HepG2 (cell line): ENCODE data around the gene ATR. TPM values are rescaled to one million over a fixed set of nuclear protein-coding genes. Genes with fewer than 3 reads are reported as not detected.

Source experiments
- CC2D1A ChIP-seq: sonication (generic); formaldehyde crosslinking; IDR thresholded peaks from 2 replicates; pipeline ENCODE4 v1.8.1; 2023; ENCODE audit warnings: mild to moderate bottlenecking, missing genetic modification reagents
- CHCHD3 ChIP-seq: sonication (generic); formaldehyde crosslinking; IDR thresholded peaks from 2 replicates; pipeline ENCODE4 v1.8.0; 2022; ENCODE audit warnings: mild to moderate bottlenecking, missing genetic modification reagents, moderate library complexity
- CHD2 ChIP-seq: IDR thresholded peaks from 2 replicates; pipeline ENCODE4 v1.6.1; 2011; ENCODE audit warnings: low read depth, low read length, improper control_type of control experiment
- EED ChIP-seq: sonication (generic); formaldehyde crosslinking; IDR thresholded peaks from 2 replicates; pipeline ENCODE4 v1.5.0; 2020; ENCODE audit warnings: mild to moderate bottlenecking, missing genetic modification reagents
- EP300 ChIP-seq, 3 experiments: sonication (generic) in 1 of 3; formaldehyde crosslinking in 1 of 3; IDR thresholded peaks; 2 replicates each; pipeline versions ENCODE4 v1.5.1 to v1.6.1; 2011 to 2020; ENCODE audit warnings: low read depth in 2 of 3, low read length in 2 of 3, borderline replicate concordance in 1 of 3, improper control_type of control experiment in 1 of 3, mild to moderate bottlenecking in 1 of 3, missing genetic modification reagents in 1 of 3, moderate library complexity in 1 of 3
- GPN1 ChIP-seq: sonication (generic); formaldehyde crosslinking; IDR thresholded peaks from 2 replicates; pipeline ENCODE4 v1.5.1; 2020; ENCODE audit warnings: missing genetic modification reagents, borderline replicate concordance
- MYC ChIP-seq: sonication (generic); formaldehyde crosslinking; IDR thresholded peaks from 2 replicates; pipeline ENCODE4 v1.9.0; 2021; ENCODE audit warnings: missing genetic modification reagents, borderline replicate concordance
- PITX1 ChIP-seq: sonication (generic); formaldehyde crosslinking; IDR thresholded peaks from 2 replicates; pipeline ENCODE4 v1.5.1; 2020; ENCODE audit warnings: mild to moderate bottlenecking, missing genetic modification reagents
- PTBP1 ChIP-seq: fragments of 200-400 bp; formaldehyde crosslinking; IDR thresholded peaks from 2 replicates; pipeline ENCODE4 v1.6.1; 2018; ENCODE audit warnings: low read length, low read depth; ENCODE audit not compliant: poor library complexity, severe bottlenecking
- RFX3 ChIP-seq: IDR thresholded peaks from 2 replicates; pipeline ENCODE4 v1.6.1; 2016; ENCODE audit warnings: missing biosample characterization, missing genetic modification reagents
- ZNF263 ChIP-seq: sonication (generic); formaldehyde crosslinking; IDR thresholded peaks from 2 replicates; pipeline ENCODE4 v1.4.0; 2020; ENCODE audit warnings: missing genetic modification reagents
- ZNF430 ChIP-seq: sonication (generic); formaldehyde crosslinking; IDR thresholded peaks from 2 replicates; pipeline ENCODE4 v1.9.0; 2021; ENCODE audit warnings: mild to moderate bottlenecking, missing genetic modification reagents
- ZNF552 ChIP-seq: sonication (generic); formaldehyde crosslinking; IDR thresholded peaks from 2 replicates; pipeline ENCODE4 v1.9.0; 2022; ENCODE audit warnings: missing genetic modification reagents, mild to moderate bottlenecking, borderline replicate concordance
- ZNF589 ChIP-seq: sonication (generic); formaldehyde crosslinking; conservative IDR thresholded peaks from 2 replicates; pipeline ENCODE4 v1.8.0; 2022; ENCODE audit warnings: mild to moderate bottlenecking, moderate library complexity, missing genetic modification reagents
- ZNF629 ChIP-seq: sonication (generic); formaldehyde crosslinking; conservative IDR thresholded peaks from 2 replicates; pipeline ENCODE4 v1.5.0; 2020; ENCODE audit warnings: missing genetic modification reagents
- ZNF672 ChIP-seq: sonication (generic); formaldehyde crosslinking; IDR thresholded peaks from 2 replicates; pipeline ENCODE4 v1.8.1; 2022; ENCODE audit warnings: missing genetic modification reagents
- ZNF841 ChIP-seq: sonication (generic); formaldehyde crosslinking; IDR thresholded peaks from 2 replicates; pipeline ENCODE4 v1.8.1; 2023; ENCODE audit warnings: missing genetic modification reagents, borderline replicate concordance
- ZNF850 ChIP-seq: sonication (generic); formaldehyde crosslinking; conservative IDR thresholded peaks from 2 replicates; pipeline ENCODE4 v1.9.0; 2021; ENCODE audit warnings: mild to moderate bottlenecking, missing genetic modification reagents
- ZSCAN29 ChIP-seq: sonication (generic); formaldehyde crosslinking; conservative IDR thresholded peaks from 2 replicates; pipeline ENCODE4 v1.4.0; 2020; ENCODE audit warnings: mild to moderate bottlenecking, missing genetic modification reagents
- polyA plus RNA-seq, 8 experiments: library from polyadenylated mRNA; depleted of rRNA in 3 of 8; stranded (reverse) in 7 of 8; unstranded in 1 of 8; fragments of >200 nt; fragmentation: Illumina TruSeq in 4 of 8; extraction: Trizol in 4 of 8; gene quantifications; 2 replicates each; pipeline versions ENCODE4 v1.2.1 to v1.2.3, GENCODE V29; 2011 to 2016; ENCODE audit warnings: low read depth in 4 of 8, missing spikeins in 1 of 8, mixed read lengths in 1 of 8; ENCODE audit not compliant: insufficient read depth in 1 of 8
- total RNA-seq, 5 experiments: library from RNA; depleted of rRNA; stranded (reverse); fragments of >200 nt; fragmentation: Illumina TruSeq; extraction: Trizol; gene quantifications; 2 replicates each; pipeline ENCODE4 v1.2.3, GENCODE V29; 2016; ENCODE audit warnings: low read depth in 1 of 5
- TF ChIP-seq, protein P1 (sequence below): sonication (generic); formaldehyde crosslinking; IDR thresholded peaks from 2 replicates; pipeline ENCODE4 v1.5.0; 2020; ENCODE audit warnings: mild to moderate bottlenecking, missing genetic modification reagents
- TF ChIP-seq, protein P2 (sequence below): IDR thresholded peaks from 2 replicates; pipeline ENCODE4 v1.6.1; 2016
- TF ChIP-seq, protein P3 (sequence below): IDR thresholded peaks from 2 replicates; pipeline ENCODE4 v1.6.1; 2016; ENCODE audit warnings: missing compliant biosample characterization, missing genetic modification reagents, borderline replicate concordance
- TF ChIP-seq, protein P4 (sequence below): sonication (generic); formaldehyde crosslinking; IDR thresholded peaks from 2 replicates; pipeline ENCODE4 v1.5.0; 2020; ENCODE audit warnings: mild to moderate bottlenecking, low read depth, missing genetic modification reagents, borderline replicate concordance

The ATR gene
- total and polyA plus RNA-seq, 2 of the 13 experiments (the other 11 are each of a cell fraction or from before 2014, with no cell fraction given): 6.6 to 17.0 TPM

DNA sequence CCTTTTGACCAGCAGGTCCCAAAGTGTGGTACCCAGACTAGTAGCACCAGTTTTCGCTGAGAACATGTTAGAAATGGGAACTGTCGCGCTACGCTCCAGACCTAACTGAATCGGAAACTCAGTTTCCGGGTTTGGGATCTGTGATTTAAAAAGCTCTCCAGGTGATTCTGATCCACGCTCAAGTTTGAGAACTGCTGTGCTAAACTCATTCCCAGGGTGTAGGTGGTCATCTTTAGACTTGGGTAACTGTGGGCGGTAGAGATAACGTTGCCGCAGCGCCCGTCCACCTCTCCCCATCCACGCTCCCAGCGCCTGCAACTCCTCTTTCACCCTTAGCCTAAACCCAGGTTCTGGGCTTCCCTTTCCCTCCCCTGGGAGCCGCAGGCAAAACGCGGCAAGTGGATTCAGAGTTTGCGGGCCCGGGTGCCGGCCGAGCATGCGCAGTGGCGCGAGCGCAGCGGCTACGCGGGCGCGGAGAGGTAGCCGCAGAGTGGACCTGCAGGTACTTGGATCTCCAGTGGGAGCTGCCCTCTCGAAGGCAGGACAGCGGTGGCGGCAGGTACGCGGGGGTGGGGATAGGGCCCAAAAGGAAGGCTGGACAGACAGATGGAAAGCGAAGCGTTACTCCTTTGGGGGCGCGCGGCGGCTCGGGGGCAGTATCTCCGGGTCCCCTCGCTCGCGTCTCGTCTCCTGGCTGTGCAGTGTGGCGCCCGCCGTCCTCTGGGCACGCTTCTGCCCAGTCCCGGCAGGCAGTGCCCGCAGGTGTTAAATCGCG is 17.6 kb upstream of the ATR start, which contains the start of gene PLS1 (continued):
- TF ChIP-seq CHD2 (no peak), PTBP1 (peak; percentile 87), RFX3 (no peak), EP300 (IDR thresholded peaks at IDR 0.05; ENCODE audit: low read depth in 2 of 2, low read length in 2 of 2) (peak; percentile 25 to 45; a peak in 1 of 4 replicates), EP300 (CRISPR knock-in tag; IDR thresholded peaks at IDR 0.05; ENCODE audit: borderline replicate concordance) (peak; percentile 15; the same call in 1 of the 2 replicates), ZNF263 (CRISPR knock-in tag) (peak; percentile 24; the same call in 1 of the 2 replicates), EED (peak; percentile 86), PITX1 (CRISPR knock-in tag) (peak; percentile 87; the same call in 1 of the 2 replicates), ZNF672 (0 out of 2 replicates have a peak, but pooled peaks have one; percentile 37), ZNF589 (CRISPR knock-in tag) (peak; percentile 98), MYC (peak; percentile 82; the same call in 1 of the 2 replicates), CC2D1A (CRISPR knock-in tag) (no peak), GPN1 (CRISPR knock-in tag) (no peak), CHCHD3 (CRISPR knock-in tag) (no peak), ZNF841 (peak; percentile 63; the same call in 1 of the 2 replicates), ZNF629 (no peak; the same call in 1 of the 2 replicates), ZSCAN29 (peak; percentile 99), ZNF552 (0 out of 2 replicates have a peak, but pooled peaks have one; percentile 43), ZNF430 (CRISPR knock-in tag) (peak; percentile 66; the same call in 1 of the 2 replicates), ZNF850 (CRISPR knock-in tag) (peak; percentile 90; the same call in 1 of the 2 replicates)
- TF ChIP-seq, protein P1, sequence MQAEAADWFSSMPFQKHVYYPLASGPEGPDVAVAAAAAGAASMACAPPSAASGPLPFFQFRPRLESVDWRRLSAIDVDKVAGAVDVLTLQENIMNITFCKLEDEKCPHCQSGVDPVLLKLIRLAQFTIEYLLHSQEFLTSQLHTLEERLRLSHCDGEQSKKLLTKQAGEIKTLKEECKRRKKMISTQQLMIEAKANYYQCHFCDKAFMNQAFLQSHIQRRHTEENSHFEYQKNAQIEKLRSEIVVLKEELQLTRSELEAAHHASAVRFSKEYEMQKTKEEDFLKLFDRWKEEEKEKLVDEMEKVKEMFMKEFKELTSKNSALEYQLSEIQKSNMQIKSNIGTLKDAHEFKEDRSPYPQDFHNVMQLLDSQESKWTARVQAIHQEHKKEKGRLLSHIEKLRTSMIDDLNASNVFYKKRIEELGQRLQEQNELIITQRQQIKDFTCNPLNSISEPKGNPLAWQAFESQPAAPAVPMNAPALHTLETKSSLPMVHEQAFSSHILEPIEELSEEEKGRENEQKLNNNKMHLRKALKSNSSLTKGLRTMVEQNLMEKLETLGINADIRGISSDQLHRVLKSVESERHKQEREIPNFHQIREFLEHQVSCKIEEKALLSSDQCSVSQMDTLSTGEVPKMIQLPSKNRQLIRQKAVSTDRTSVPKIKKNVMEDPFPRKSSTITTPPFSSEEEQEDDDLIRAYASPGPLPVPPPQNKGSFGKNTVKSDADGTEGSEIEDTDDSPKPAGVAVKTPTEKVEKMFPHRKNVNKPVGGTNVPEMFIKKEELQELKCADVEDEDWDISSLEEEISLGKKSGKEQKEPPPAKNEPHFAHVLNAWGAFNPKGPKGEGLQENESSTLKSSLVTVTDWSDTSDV (CRISPR knock-in tag): 0 out of 2 replicates have a peak, but pooled peaks have one; percentile 60
- TF ChIP-seq, protein P2, sequence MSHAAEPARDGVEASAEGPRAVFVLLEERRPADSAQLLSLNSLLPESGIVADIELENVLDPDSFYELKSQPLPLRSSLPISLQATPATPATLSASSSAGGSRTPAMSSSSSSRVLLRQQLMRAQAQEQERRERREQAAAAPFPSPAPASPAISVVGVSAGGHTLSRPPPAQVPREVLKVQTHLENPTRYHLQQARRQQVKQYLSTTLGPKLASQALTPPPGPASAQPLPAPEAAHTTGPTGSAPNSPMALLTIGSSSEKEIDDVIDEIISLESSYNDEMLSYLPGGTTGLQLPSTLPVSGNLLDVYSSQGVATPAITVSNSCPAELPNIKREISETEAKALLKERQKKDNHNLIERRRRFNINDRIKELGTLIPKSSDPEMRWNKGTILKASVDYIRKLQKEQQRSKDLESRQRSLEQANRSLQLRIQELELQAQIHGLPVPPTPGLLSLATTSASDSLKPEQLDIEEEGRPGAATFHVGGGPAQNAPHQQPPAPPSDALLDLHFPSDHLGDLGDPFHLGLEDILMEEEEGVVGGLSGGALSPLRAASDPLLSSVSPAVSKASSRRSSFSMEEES: peak; percentile 22; the same call in 1 of the 2 replicates
- TF ChIP-seq, protein P3, sequence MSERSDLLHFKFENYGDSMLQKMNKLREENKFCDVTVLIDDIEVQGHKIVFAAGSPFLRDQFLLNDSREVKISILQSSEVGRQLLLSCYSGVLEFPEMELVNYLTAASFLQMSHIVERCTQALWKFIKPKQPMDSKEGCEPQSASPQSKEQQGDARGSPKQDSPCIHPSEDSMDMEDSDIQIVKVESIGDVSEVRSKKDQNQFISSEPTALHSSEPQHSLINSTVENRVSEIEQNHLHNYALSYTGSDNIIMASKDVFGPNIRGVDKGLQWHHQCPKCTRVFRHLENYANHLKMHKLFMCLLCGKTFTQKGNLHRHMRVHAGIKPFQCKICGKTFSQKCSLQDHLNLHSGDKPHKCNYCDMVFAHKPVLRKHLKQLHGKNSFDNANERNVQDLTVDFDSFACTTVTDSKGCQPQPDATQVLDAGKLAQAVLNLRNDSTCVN (CRISPR knock-in tag): peak; percentile 75
- TF ChIP-seq, protein P4, sequence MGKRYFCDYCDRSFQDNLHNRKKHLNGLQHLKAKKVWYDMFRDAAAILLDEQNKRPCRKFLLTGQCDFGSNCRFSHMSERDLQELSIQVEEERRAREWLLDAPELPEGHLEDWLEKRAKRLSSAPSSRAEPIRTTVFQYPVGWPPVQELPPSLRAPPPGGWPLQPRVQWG (CRISPR knock-in tag): no peak
